SIG-M5 treated with dmso at 0.1 percent for 504 hours (cell line): ENCODE data around the gene LSM2.
"Not testable (repeated sequence)": the region's sequence is repeated elsewhere in the genome, so short reads cannot be mapped to it uniquely, and the experiment has no call there.

ENCODE experiments used
- DNase-seq: peaks from one replicate; lab custom pipeline; 2025; ENCODE audit not compliant: unreplicated experiment; lab: John Stamatoyannopoulos, UW

LSM2 gene

DNA sequence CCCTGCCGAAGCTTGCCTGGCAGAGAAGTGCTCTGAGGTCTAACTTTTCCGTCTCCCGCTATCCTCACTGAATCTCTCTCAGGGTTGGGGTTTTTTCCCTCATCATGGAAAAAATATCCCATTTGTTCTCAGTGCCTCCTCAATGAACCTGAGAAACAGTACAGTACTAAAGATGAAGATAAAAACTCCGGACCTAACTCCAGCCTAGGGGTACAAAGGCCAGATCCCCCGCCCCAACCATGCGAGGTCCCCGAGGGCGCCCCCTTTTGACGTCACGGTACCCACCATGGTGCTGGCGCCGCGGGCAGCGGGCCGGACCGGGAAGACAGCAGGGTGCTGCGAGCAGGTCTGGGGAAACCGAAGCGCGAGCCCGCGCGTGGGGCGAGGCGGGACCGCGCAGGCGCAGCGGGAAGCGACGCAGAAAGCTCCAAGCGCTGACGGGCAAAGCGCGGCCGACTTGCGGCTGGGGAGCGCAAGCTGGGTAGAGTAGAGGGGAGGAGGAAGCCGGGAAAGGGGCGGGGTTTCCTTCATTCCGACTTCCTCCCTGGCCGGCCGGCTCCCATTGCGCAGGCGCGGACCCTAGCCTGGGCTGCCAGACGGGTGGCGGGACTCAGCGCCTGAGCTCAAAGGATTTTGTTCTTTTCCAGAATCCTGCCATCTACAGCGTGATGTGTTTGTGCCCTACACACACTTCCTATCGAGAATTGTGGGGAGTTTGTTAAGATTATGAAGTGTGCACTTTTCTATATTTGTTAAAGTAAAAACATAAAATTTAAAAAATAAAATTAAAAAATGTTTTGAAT lies at the start of gene LSM2:
Gene LSM2, minus strand, starts transcription at position 497 of the 803 bp plus-strand sequence. Its CDS starts 209 bp downstream, at position 288.
- peak; percentile 92 for DNase-seq

DNA sequence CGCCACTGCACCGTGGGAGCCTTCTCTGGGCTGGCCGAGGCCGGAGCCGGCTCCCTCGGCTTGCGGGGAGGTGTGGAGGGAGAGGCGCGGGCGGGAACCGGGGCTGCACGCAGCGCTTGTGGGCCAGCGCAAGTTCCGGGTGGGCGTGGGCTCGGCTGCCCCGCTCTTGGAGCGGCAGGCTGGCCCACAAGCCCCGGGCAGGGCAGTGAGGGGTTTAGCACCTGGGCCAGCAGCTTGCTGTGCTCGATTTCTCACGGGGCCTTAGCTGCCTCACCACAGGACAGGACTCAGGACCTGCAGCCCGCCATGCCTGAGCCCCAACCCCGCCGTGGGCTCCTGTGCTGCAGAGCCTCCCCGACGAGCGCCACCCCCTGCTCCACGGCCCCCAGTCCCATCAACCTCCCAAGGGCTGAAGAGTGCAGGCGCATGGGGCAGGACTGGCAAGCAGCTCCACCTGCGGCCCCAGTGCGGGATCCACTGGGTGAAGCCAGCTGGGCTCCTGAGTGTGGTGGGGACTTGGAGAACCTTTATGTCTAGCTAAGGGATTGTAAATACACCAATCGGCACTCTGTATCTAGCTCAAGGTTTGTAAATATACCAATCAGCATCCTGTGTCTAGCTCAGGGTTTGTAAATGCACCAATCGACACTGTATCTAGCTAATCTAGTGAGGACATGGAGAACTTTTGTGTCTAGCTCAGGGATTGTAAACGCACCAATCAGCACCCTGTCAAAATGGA lies 45.4 kb upstream of the LSM2 start:
- not testable (repeated sequence) for DNase-seq

DNA sequence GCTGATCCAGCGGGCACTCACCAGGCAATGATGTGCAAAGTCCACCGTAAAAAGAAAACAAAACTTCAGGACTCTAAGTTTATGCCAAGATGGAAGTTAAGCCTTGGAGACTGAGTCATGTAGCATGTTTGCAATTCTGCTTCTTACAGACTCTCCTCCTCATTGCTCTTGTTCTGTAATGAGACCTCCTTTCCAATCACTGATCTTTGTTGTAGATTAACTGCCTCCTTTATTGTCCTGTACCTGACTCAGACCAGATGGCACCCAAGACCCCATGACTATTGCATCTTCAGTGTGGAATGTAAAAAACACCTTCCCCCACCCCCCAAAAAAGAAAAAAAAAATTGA lies 44.7 kb upstream of the LSM2 start:
- DNase-seq, result no peak

DNA sequence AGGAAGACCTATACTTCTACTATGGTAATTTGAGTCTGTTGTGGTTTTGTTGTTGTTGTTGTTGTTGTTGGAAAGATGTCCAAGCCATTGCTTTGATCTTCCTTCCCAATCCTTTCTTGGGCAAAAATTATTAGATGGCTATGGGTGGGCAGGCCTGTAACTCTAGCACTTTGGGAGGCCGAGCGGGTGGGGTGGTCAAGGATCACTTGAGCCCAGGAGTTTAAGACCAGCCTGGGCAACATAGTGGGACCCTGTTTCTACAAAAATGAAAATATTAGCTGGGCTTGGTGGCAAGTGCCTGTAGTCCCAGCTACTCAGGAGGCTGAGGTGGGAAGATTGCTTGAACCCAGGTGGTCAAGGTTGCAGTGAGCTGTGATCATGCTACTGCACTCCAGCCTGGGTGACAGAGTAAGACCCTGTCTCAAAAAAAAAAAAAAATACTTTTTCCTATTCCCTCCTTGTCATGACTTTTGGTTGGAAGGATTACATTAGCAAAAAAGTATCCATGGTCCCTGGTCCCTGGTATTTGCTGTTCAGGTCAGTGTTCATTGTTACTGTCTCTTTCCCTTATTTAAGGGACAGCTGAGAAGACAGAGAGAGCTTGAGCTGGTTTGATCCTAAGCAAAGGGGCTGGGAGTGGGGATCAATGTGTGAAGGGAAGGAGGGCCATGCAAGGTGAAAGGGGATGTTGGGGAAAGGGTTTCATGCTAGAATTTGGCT lies 44.2 kb upstream of the LSM2 start:
- DNase-seq, result no peak

DNA sequence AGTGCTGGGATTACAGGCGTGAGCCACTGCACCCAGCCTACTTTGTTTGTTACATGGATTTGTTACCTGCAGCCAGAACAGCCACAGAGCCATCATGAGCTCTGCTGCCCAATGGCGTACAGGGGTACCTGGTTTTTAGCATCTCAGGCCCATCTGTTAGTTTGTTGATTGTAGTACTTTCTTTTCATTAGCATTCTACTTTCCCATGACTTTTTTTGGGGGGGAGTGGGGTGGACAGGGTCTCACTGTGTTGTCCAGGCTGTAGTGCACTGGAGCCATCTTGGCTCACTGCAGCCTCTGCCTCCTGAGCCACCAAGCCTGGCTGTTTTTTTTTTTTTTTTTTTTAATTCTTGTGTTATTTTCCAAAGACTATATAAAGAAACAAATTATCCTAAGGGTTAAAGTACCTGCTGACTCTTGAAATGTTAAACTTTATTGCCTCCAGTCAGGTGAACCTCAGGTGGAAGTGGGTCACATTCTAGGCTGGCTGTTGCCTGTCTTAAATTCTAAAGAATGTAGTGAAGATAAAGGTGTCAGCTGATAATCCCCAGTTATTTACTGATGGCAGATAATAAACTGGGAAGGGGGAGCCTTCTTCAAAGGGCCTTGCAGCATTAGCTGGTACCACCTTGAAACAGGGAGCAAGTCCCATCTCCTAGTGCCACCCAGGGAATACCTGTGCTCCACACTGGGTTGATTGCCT lies 40.7 kb upstream of the LSM2 start:
- DNase-seq, result no peak

DNA sequence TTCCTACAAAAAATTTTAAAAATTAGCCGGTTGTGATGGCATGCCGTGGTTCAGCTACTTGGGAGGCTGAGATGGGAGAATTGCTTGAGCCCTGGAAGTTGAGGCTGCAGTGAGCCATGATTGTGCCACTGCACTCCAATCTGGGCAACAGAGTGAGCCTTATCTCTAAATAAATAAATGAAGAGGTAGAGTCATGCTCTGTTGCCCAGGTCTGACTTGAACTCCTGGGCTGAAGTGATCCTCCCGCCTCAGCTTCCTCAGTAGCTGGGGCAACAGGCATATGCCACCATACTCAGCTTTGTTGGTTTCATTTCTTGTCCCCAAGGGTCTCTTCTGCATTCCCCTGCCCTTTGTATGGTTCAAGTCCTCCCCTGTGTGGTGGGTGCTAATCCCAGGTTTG lies 37.7 kb upstream of the LSM2 start:
- DNase-seq, result no peak

DNA sequence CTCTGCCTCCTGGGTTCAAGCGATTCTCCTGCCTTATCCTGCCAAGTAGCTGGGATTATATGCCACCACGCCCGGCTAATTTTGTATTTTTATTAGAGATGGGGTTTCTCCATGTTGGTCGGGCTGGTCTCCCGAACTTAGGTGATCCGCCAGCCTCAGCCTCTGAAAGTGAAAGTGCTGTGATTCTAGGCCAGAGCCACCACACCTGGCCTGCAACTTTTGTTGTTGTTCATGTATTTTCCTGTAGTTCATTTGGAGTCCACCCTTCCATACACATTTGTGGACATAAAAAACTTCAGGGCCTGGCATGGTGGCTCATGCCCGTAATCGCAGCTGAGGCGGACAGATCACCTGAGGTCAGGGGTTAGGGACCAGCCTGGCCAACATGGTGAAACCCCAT lies 35.3 kb upstream of the LSM2 start:
- no peak for DNase-seq

DNA sequence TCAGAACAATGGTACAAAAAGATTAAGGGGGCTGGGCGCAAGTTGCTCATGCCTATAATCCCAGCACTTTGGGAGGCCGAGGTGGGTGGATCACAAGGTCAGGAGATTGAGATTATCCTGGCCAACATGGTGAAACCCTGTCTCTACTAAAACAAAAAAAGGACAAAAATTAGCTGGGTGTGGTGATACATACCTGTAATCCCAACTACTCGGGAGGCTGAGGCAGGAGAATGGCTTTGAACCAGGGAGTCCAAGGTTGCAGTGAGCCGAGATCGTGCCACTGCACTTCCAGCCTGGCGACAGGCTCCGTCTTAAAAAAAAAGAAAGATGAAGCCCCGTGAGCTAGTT lies 33.0 kb upstream of the LSM2 start:
- DNase-seq, result not testable (repeated sequence)

DNA sequence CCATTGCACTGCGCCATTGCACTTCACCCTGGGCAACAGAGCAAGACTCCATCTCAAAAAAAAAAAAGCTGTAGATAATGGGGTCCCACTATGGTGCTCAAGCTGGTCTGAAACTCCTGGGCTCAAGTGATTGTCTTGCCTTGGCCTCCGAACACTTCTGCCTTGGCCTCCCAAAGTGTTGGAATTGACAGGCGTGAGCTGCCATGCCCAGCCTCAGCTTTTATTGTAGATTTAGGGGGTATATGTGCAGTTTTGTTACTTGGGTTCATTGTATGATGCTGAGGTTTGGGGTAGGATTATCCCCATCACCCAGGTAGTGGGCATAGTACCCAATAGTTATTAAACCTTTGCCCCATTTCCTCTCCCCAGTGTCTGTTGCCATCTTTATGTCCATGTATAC lies 32.2 kb upstream of the LSM2 start:
- DNase-seq, result no peak

DNA sequence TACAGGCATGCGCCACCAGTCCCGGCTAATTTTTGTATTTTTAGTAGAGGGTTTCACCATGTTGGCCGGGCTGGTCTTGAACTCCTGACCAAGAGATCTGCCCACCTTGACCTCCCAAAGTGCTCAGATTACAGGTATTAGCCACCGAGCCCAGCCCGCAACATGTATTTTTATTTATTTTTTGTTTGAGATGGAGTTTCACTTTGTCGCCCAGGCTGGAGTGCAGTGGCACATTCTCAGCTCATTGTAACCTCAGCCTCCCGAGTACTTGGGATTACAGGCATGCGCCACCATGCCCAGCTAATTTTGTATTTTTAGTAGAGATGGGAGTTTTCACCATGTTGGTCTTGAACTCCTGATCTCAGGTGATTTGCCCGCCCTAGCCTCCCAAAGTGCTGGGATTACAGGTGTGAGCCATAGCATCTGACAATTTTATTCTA lies 31.4 kb upstream of the LSM2 start:
- not testable (repeated sequence) for DNase-seq

DNA sequence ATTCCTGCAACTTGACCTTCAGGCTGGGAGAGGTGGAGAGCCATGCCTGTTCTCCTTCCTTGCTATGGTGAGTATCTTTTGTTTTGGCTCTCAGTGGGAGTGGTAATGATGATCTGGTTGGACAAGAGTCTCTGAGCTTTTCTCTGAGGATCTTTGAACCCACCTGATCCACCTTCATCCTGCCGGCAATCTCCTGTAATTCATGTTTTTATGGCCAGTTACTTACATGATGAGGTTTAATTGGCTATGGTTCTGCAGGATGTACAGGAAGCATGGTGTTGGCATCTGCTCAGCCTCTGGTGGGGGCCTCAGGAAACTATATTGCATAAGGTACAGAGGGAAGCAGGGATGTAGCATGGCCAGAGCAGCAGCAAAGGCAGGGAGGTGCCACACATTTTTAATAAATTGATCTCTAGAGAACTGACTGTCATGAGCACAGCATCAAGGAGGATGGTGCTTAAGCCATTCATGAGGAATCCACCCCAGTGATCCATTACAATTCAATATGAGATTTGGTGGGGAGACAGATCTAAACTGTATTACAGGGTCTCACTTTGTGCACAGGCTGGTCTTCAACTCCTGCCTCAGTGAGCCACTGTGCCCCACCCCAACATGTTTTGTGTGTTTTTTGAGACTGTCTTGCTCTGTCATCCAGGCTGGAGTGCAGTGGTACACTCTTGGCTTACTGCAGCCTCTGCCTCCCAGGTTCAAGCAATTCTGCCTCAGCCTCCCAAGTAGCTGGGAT lies 30.8 kb upstream of the LSM2 start:
- peak; percentile 31 for DNase-seq

DNA sequence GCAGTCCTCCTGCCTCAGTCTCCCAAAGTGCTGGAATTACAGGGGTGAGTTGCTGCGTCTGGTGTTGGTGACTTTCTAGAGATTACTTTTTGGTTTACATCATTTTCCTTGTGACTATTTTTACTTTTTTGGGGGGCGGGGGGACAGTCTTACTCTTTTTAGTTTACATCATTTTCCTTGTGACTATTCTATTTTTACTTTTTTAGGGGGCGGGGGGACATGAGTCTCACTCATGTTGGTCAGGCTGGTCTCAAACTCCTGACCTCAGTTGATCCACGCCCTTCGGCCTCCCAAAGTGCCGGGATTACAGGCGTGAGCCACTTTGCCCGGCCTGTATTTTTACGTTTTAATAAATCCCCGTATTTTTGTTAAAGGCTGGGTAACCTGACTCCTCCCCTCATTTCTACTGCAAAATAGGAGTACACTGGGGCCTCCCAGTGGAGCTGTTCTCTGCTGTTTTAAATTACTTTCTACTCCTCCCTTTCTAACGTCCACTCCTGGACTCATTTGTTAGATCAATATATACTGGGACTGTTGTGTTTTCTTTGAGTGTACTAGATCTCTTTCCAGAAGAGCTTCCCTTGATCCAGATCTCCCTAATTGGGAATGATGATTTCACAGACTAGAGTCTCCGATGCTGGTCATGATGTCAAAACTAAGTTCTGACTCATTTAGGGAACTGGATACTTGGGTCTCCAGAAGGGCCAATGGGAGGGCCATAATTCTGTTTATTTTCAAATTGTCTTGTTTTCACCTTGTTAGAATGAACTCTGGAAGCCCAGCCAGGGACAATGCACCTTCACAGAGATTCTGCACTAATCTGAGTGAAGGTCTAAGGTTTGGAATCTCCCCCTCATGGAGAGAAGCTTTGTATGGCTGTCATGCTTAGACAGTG lies 30.0 kb upstream of the LSM2 start:
- peak; percentile 51 for DNase-seq

DNA sequence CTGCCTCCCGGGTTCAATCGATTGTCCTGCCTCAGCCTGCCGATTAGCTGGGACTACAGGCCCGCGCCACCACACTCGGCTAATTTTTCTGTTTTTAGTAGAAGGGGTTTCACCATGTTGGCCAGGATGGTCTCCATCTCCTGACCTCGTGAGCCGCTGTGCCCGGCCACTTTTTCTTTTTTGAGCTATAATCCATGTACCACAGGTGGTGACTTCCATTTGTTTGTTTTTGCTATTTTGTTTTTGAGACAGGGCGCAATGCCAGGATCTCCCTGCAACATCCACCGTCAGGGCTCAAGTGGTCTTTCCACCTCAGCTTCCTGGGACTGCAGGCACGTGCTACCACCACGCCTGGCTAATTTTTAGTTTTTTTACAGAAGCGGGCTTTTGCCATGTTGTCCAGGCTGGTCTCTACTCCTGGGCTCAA lies 29.3 kb upstream of the LSM2 start:
- DNase-seq, result no peak

DNA sequence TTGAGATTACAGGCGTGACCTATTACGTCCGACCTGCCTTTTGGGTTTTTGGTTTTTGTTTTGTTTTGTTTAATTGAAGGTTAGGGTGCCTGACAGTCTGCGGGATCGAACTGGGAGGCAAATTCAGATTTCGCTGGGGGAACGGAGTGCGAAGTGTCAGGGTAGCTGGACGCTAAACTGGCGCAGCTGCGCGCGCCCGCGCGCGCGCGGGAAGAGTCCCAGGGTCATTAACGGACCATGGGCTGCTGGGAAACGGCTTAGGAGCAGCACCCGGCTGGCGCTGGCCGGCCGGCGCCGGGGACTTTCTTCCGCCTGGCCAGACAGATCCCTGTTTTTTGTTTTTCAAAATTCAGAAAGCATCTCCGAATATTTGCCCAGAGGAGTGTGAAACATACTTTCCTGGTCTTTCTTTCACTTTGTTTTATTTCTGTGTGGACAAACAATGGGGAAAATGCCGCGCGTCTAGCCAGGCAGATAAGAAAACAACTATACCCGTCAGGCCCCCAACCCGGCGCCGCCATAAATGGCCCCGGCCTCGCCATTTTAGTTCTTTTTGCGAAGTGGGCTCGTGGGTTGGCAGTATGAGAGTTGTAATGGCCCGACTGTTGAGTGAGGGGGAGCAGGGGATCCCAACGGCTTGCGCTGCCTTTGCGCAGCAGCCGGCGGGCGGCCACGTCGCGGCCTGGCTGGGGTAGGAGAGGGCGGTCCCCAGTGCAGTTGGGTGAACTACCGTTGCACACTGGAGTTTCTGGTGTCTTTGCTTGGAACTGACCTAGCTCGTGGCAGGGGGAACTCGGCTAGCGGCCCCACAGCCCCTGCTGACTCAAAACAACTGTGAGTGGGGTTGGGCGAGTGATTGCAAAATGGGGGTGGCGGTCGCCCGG lies 27.8 kb upstream of the LSM2 start:
- peak; percentile 78 for DNase-seq

DNA sequence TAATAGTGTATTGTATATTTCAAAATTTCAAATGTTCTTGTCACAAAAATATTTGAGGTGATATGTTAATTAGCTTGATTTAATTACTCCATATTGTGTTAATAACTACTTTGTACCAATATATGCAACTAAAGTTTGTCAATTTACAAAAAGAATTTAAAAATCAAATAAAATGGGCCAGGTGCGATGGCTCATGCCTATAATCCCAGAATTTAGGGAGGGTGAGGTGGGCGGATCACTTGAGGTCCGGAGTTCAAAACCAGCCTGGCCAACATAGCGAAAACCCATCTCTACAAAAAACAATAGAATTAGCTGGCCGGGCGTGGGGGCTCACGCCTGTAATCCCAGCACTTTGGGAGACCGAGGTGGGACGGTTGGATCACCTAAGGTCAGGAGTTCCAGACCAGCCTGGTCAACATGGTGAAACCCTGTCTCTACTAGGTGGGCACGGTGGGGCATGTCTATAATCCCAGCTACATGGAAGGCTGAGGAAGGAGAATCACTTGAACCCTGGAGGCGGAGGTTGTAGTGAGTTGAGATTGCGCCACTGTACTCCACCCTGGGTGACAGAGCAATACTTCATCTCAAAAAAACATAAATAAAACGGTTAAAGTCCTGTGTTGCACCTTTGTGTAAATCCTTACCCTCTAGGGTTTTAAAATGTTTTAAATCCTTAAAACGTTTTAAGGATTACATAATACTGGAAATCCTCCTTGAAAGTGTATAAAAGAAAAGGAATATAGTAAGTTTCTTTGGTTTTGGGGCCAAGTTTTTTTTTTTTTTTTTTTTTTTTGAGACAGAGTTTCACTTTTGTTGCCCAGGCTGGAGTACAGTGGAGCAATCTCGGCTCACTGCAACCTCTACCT lies 24.8 kb upstream of the LSM2 start:
- DNase-seq, result peak; percentile 51

DNA sequence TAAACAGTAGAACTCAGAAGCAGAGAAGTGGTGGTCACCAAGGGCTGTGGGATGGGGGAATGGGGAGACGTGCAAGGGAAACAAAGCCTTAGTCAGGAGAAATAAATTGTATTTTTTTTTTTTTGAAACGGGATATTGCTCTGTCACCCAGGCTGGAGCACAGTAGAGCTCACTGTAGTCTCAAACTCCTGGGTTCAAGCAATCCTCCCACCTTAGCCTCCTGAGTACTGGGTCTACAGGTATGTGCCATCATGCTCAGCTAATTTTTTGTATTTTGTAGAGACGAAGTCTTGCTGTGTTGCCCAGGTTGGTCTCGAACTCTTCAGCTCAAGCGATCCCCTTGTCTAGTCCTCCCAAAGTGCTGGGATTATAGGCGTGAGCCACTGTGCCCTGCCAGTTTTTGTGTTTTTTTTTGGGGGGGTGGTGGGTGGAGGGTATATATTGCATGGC lies 24.1 kb upstream of the LSM2 start:
- no peak for DNase-seq

DNA sequence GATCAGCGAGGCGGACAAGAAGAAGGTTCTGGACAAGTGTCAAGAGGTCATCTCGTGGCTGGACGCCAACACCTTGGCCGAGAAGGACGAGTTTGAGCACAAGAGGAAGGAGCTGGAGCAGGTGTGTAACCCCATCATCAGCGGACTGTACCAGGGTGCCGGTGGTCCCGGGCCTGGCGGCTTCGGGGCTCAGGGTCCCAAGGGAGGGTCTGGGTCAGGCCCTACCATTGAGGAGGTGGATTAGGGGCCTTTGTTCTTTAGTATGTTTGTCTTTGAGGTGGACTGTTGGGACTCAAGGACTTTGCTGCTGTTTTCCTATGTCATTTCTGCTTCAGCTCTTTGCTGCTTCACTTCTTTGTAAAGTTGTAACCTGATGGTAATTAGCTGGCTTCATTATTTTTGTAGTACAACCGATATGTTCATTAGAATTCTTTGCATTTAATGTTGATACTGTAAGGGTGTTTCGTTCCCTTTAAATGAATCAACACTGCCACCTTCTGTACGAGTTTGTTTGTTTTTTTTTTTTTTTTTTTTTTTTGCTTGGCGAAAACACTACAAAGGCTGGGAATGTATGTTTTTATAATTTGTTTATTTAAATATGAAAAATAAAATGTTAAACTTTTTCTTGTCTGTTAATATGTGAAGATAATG lies 23.0 kb upstream of the LSM2 start:
- DNase-seq, result peak; percentile 68
